ENCODE data around the gene PCSK4. TPM values are rescaled to one million over a fixed set of nuclear protein-coding genes. Genes with fewer than 3 reads are reported as not detected.
A peak's percentile ranks its signal among the peaks of the same experiment; 100 is the strongest.

The PCSK4 gene
- total and polyA plus RNA-seq, 2 of the 13 experiments (the other 11 are each of a cell fraction or from before 2014, with no cell fraction given), result 2.0 to 2.7 TPM

GRCh38 chr19:1470055-1470304 lies 20.2 kb downstream of the PCSK4 start (continued):
- TF ChIP-seq ZNF275 (CRISPR knock-in tag; IDR thresholded peaks at IDR 0.05; ENCODE audit: borderline replicate concordance) (0 out of 2 replicates have a peak, but pooled peaks have one; percentile 60), RBFOX2 (IDR thresholded peaks at IDR 0.05; ENCODE audit: low read depth, low read length) (peak; percentile 30; the same call in 1 of the 2 replicates), ZNF83 (CRISPR knock-in tag; IDR thresholded peaks at IDR 0.05; ENCODE audit: borderline replicate concordance) (0 out of 2 replicates have a peak, but pooled peaks have one; percentile 42), TEAD2 (CRISPR knock-in tag; IDR thresholded peaks at IDR 0.05) (no peak), MED13 (CRISPR knock-in tag; IDR thresholded peaks at IDR 0.05) (0 out of 2 replicates have a peak, but pooled peaks have one; percentile 8), TCF12 (IDR thresholded peaks at IDR 0.05) (no peak), TCF12 (CRISPR knock-in tag; IDR thresholded peaks at IDR 0.05) (peak; percentile 41; the same call in 1 of the 2 replicates), HNRNPL (IDR thresholded peaks at IDR 0.05; ENCODE audit: low read depth, low read length) (no peak), KLF16 (CRISPR knock-in tag; IDR thresholded peaks at IDR 0.05) (no peak), ZNF124 (CRISPR knock-in tag; IDR thresholded peaks at IDR 0.05) (no peak), ZNF563 (CRISPR knock-in tag; IDR thresholded peaks at IDR 0.05) (peak; percentile 75), HIVEP1 (CRISPR knock-in tag; IDR thresholded peaks at IDR 0.05) (peak; percentile 62; the same call in 1 of the 2 replicates), ZNF710 (CRISPR knock-in tag; IDR thresholded peaks at IDR 0.05; ENCODE audit: borderline replicate concordance) (peak; percentile 65; the same call in 1 of the 2 replicates), KDM5B (CRISPR knock-in tag; IDR thresholded peaks at IDR 0.05; ENCODE audit: borderline replicate concordance) (peak; percentile 91; the same call in 1 of the 2 replicates)

Data from HepG2 (cell line).